Spinal cord (tissue), 10 donors: ENCODE results near the gene ALDH1L2. TPM values are rescaled to one million over a fixed set of nuclear protein-coding genes. Genes with fewer than 3 reads are reported as not detected.
A peak's percentile ranks its signal among the peaks of the same experiment; 100 is the strongest.

Source experiments
- DNase-seq, 6 donors: peaks; one replicate each; pipeline versions ENCODE4 v3.0.0 to v3.0.0-alpha.2; 2013 to 2015; ENCODE audit warnings: low spot score in 6 of 6, low read depth in 4 of 6
- H3K27ac ChIP-seq: one replicate; pipeline ENCODE4 v1.5.1; 2013; ENCODE audit warnings: low read depth, low read length, control low read depth
- H3K27me3 ChIP-seq: one replicate; pipeline ENCODE4 v1.6.1; 2013; ENCODE audit warnings: low read length; ENCODE audit not compliant: control insufficient read depth, insufficient read depth
- H3K36me3 ChIP-seq: one replicate; pipeline ENCODE4 v1.6.1; 2013; ENCODE audit warnings: low read length; ENCODE audit not compliant: control insufficient read depth, insufficient read depth
- H3K4me1 ChIP-seq: one replicate; pipeline ENCODE4 v1.6.1; 2013; ENCODE audit warnings: low read length; ENCODE audit not compliant: control insufficient read depth, insufficient read depth
- H3K4me3 ChIP-seq: one replicate; pipeline ENCODE4 v1.5.1; 2013; ENCODE audit warnings: low read depth, low read length, control low read depth
- H3K9me3 ChIP-seq: one replicate; pipeline ENCODE4 v1.6.1; 2013; ENCODE audit warnings: low read length; ENCODE audit not compliant: control insufficient read depth, insufficient read depth
- WGBS: methylation state at CpG from one replicate; pipeline ENCODE4 v1.1.5; 2013; ENCODE audit warnings: missing lambda C conversion rate; ENCODE audit not compliant: insufficient coverage; 5-methylcytosine and 5-hydroxymethylcytosine counted together
- long read RNA-seq, 4 donors: transcript quantifications; one replicate each; lab custom pipeline, GENCODE V29; 2026
- polyA plus RNA-seq, 2 donors: library from polyadenylated mRNA; unstranded; fragments of 120-200 nt; gene quantifications; one replicate each; pipeline ENCODE4 v1.2.1, GENCODE V29; 2013; ENCODE audit not compliant: insufficient read length in 2 of 2
- total RNA-seq, 2 donors: library from RNA; depleted of rRNA in 1 of 2; stranded (reverse); fragments of 120-200 nt in 1 of 2; fragments of >200 nt in 1 of 2; gene quantifications; one replicate each; pipeline versions ENCODE4 v1.2.3 to v1.2.4, GENCODE V29; 2013 to 2014
- donor health status: healthy.

ALDH1L2 gene
- total RNA-seq (10 to 100 TPM in 1 of 2 donors, 1 to 10 TPM in 1; 9.5 to 13.2 TPM), polyA plus RNA-seq (1 to 10 TPM; 9.1 to 9.5 TPM)
- long read RNA-seq, donor 1, partial matches to known transcripts = 55 of 55 reads
- long read RNA-seq, donor 1, other reads (novel, unspliced or antisense) = 0 of 55 reads
- long read RNA-seq, donor 2 = 0 reads
- long read RNA-seq, donor 3 = 0 reads
- long read RNA-seq, donor 4 = 0 reads

- no peaks in the 10 kb centered on the region for H3K36me3 ChIP-seq
- 17% methylated on average over 61 of the region's 75 CpGs for WGBS
- H3K27ac ChIP-seq = peak within 1 kb of the TSS; percentile 54
- H3K4me1 ChIP-seq = peaks cover 19% of the 10 kb centered on the region
- H3K27me3 ChIP-seq = no peaks in the 10 kb centered on the region
- no peaks in the 10 kb centered on the region for H3K9me3 ChIP-seq
- peak in 2 of 6 donors; percentile 81 to 85 for DNase-seq
- peak within 1 kb of the TSS; percentile 53 for H3K4me3 ChIP-seq
Measured at GRCh38 chr12:105084251-105085250, at the start of gene ALDH1L2. ALDH1L2 (minus strand) TSS chr12:105084458; CDS start chr12:105084436, 22 bp downstream.

GRCh38 chr12:105120551-105120950 is 36.3 kb upstream of the ALDH1L2 start:
- 100% methylated on average over 1 of the region's 2 CpGs for WGBS
- no peak for DNase-seq
- Histone ChIP-seq H3K27me3 (no peaks in the 10 kb centered on the region), H3K27ac (no peak overlapping the region), H3K4me1 (no peaks in the 10 kb centered on the region), H3K36me3 (peaks cover 12% of the 10 kb centered on the region), H3K4me3 (no peak overlapping the region), H3K9me3 (no peaks in the 10 kb centered on the region)

- no peak for DNase-seq
- H3K36me3 ChIP-seq = peaks cover 4% of the 10 kb centered on the region
- no peaks in the 10 kb centered on the region for H3K9me3 ChIP-seq
- WGBS = no CpG with 5 or more reads among the region's 1 CpG
- H3K4me1 ChIP-seq = no peaks in the 10 kb centered on the region
- H3K27ac ChIP-seq = no peak overlapping the region
- no peaks in the 10 kb centered on the region for H3K27me3 ChIP-seq
- H3K4me3 ChIP-seq = no peak overlapping the region
Measured at GRCh38 chr12:105116969-105117368, 32.7 kb upstream of the ALDH1L2 start.

GRCh38 chr12:105113094-105113493 is 28.8 kb upstream of the ALDH1L2 start:
- H3K36me3 ChIP-seq = no peaks in the 10 kb centered on the region
- no peak for DNase-seq
- no peak overlapping the region for H3K27ac ChIP-seq
- H3K4me1 ChIP-seq = peaks cover 9% of the 10 kb centered on the region
- H3K9me3 ChIP-seq = no peaks in the 10 kb centered on the region
- no peak overlapping the region for H3K4me3 ChIP-seq
- WGBS = no CpG with 5 or more reads among the region's 3 CpGs
- no peaks in the 10 kb centered on the region for H3K27me3 ChIP-seq

GRCh38 chr12:105110851-105111250 is 26.6 kb upstream of the ALDH1L2 start:
- no peaks in the 10 kb centered on the region for H3K27me3 ChIP-seq
- H3K4me3 ChIP-seq = no peak overlapping the region
- peaks cover 9% of the 10 kb centered on the region for H3K4me1 ChIP-seq
- H3K27ac ChIP-seq = no peak overlapping the region
- no peaks in the 10 kb centered on the region for H3K9me3 ChIP-seq
- no CpG with 5 or more reads among the region's 4 CpGs for WGBS
- H3K36me3 ChIP-seq = no peaks in the 10 kb centered on the region
- DNase-seq = no peak

- H3K36me3 ChIP-seq = no peaks in the 10 kb centered on the region
- peak overlapping the region; percentile 9 for H3K4me3 ChIP-seq
- peak in 1 of 6 donors; percentile 7 for DNase-seq
- no peaks in the 10 kb centered on the region for H3K27me3 ChIP-seq
- H3K9me3 ChIP-seq = no peaks in the 10 kb centered on the region
- peaks cover 9% of the 10 kb centered on the region for H3K4me1 ChIP-seq
- 51% methylated on average over 3 of the region's 13 CpGs for WGBS
- H3K27ac ChIP-seq = no peak overlapping the region
Measured at GRCh38 chr12:105109465-105110212, 25.4 kb upstream of the ALDH1L2 start.

- Histone ChIP-seq H3K4me3 (peak within 1 kb of the TSS; percentile 97), H3K36me3 (no peaks in the 10 kb centered on the region), H3K27ac (peak within 1 kb of the TSS; percentile 98), H3K27me3 (no peaks in the 10 kb centered on the region), H3K4me1 (peaks cover 9% of the 10 kb centered on the region), H3K9me3 (no peaks in the 10 kb centered on the region)
- peak; percentile 80 to 98 (median 88) for DNase-seq
- WGBS = under 1% methylated on average over 80 of the region's 85 CpGs
Measured at GRCh38 chr12:105107494-105108371, 23.5 kb upstream of the ALDH1L2 start, which contains the start of gene WASHC4. WASHC4 (plus strand) TSS chr12:105107731; CDS start chr12:105107801, 70 bp downstream.

GRCh38 chr12:105107171-105107493 is 22.9 kb upstream of the ALDH1L2 start:
- peak in 4 of 6 donors; percentile 46 to 88 (median 72) for DNase-seq
- H3K36me3 ChIP-seq = no peaks in the 10 kb centered on the region
- no peaks in the 10 kb centered on the region for H3K9me3 ChIP-seq
- H3K4me1 ChIP-seq = peaks cover 9% of the 10 kb centered on the region
- 0% methylated on average over 1 of the region's 15 CpGs for WGBS
- peak overlapping the region; percentile 97 for H3K4me3 ChIP-seq
- H3K27me3 ChIP-seq = no peaks in the 10 kb centered on the region
- peak overlapping the region; percentile 98 for H3K27ac ChIP-seq
